Peyer's patch (tissue), 4 donors: ENCODE measurements around the gene ZFR2. TPM values are rescaled to one million over a fixed set of nuclear protein-coding genes. Genes with fewer than 3 reads are reported as not detected.

ENCODE experiments used
- DNase-seq, 3 donors: peaks; one replicate each; pipeline ENCODE4 v3.0.0-alpha.2; 2017 to 2019
- H3K27ac ChIP-seq, 4 donors: fragments of 200-600 bp; sonication (generic); one replicate each; pipeline ENCODE4 v1.5.1; 2016 to 2019
- H3K27me3 ChIP-seq, 2 donors: fragments of 200-600 bp; sonication (generic); one replicate each; pipeline ENCODE4 v1.5.1; 2019
- H3K36me3 ChIP-seq, 3 donors: fragments of 200-600 bp; sonication (generic); one replicate each; pipeline ENCODE4 v1.5.1; 2016 to 2019
- H3K4me1 ChIP-seq, 4 donors: fragments of 200-600 bp; sonication (generic); one replicate each; pipeline ENCODE4 v1.5.1; 2016 to 2019
- H3K4me3 ChIP-seq, 4 donors: fragments of 200-600 bp; sonication (generic); 1 replicate in 3 of 4; 2 replicates in 1 of 4; pipeline ENCODE4 v1.5.1; 2016 to 2019; ENCODE audit warnings: mild to moderate bottlenecking in 1 of 4
- H3K9me3 ChIP-seq, 4 donors: fragments of 200-600 bp; sonication (generic); one replicate each; pipeline ENCODE4 v1.5.1; 2016 to 2019; ENCODE audit warnings: mild to moderate bottlenecking in 1 of 4
- CTCF ChIP-seq, 6 experiments: fragments of 450-650 bp in 4 of 6; fragments of 200-600 bp in 2 of 6; sonication (generic) in 1 of 6; IDR thresholded peaks; one replicate each; pipeline ENCODE4 v1.5.1; 2017 to 2019; ENCODE audit warnings: antibody characterized with exemption in 6 of 6, mild to moderate bottlenecking in 3 of 6, moderate library complexity in 1 of 6
- POLR2A ChIP-seq, 2 donors: fragments of 450-650 bp; IDR thresholded peaks; one replicate each; pipeline ENCODE4 v1.5.1; 2017; ENCODE audit warnings: antibody characterized with exemption in 2 of 2, mild to moderate bottlenecking in 2 of 2, moderate library complexity in 2 of 2
- total RNA-seq, 4 donors: library from RNA; depleted of rRNA; stranded (reverse); fragments of >200 nt; gene quantifications; one replicate each; pipeline ENCODE4 v1.1.0, GENCODE V29; 2016

Gene ZFR2
- total RNA-seq, 4 donors from 2014 or later: not detected

- DNase-seq: no peak
- no peaks in the 10 kb centered on the region for H3K27me3 ChIP-seq
- TF ChIP-seq POLR2A (IDR thresholded peaks at IDR 0.05): no peak
- no peak for TF ChIP-seq CTCF (IDR thresholded peaks at IDR 0.05)
- peaks cover 0 to 23% (median 10%) of the 10 kb centered on the region in 4 donors for H3K9me3 ChIP-seq
- H3K27ac ChIP-seq: no peak overlapping the region
- peaks cover 0 to 12% (median 4%) of the 10 kb centered on the region in 4 donors for H3K4me1 ChIP-seq
- H3K4me3 ChIP-seq: peak overlapping the region; percentile 26 to 60 (median 54)
- H3K36me3 ChIP-seq: no peaks in the 10 kb centered on the region
These were observed 84.0 kb downstream of the ZFR2 start for GRCh38 chr19:3784607-3785450.

- peaks cover 0 to 12% (median 4%) of the 10 kb centered on the region in 4 donors for H3K4me1 ChIP-seq
- no peak for DNase-seq
- H3K9me3 ChIP-seq: peaks cover 0 to 23% (median 10%) of the 10 kb centered on the region in 4 donors
- H3K36me3 ChIP-seq: no peaks in the 10 kb centered on the region
- H3K27ac ChIP-seq: no peak overlapping the region
- no peaks in the 10 kb centered on the region for H3K27me3 ChIP-seq
- no peak overlapping the region for H3K4me3 ChIP-seq
- TF ChIP-seq POLR2A (IDR thresholded peaks at IDR 0.05) (no peak), CTCF (IDR thresholded peaks at IDR 0.05) (peak in 2 of 6 experiments; percentile 26 to 31)
These were observed 84.9 kb downstream of the ZFR2 start for GRCh38 chr19:3783660-3784584.

- Histone ChIP-seq H3K9me3 (peaks cover 0 to 23% (median 10%) of the 10 kb centered on the region in 4 donors), H3K36me3 (no peaks in the 10 kb centered on the region), H3K27me3 (no peaks in the 10 kb centered on the region), H3K4me1 (peaks cover 0 to 12% (median 4%) of the 10 kb centered on the region in 4 donors), H3K27ac (no peak overlapping the region), H3K4me3 (no peak overlapping the region)
- TF ChIP-seq POLR2A (IDR thresholded peaks at IDR 0.05): no peak
- TF ChIP-seq CTCF (IDR thresholded peaks at IDR 0.05): no peak
- DNase-seq: no peak
These were observed 85.9 kb downstream of the ZFR2 start for GRCh38 chr19:3782903-3783302.

- Histone ChIP-seq H3K36me3 (no peaks in the 10 kb centered on the region), H3K9me3 (peaks cover 0 to 23% (median 10%) of the 10 kb centered on the region in 4 donors), H3K27ac (no peak overlapping the region), H3K27me3 (no peaks in the 10 kb centered on the region), H3K4me3 (no peak overlapping the region), H3K4me1 (peaks cover 0 to 12% (median 4%) of the 10 kb centered on the region in 4 donors)
- DNase-seq: no peak
- TF ChIP-seq CTCF (IDR thresholded peaks at IDR 0.05) (no peak), POLR2A (IDR thresholded peaks at IDR 0.05) (no peak)
These were observed 86.5 kb downstream of the ZFR2 start for GRCh38 chr19:3782330-3782729.

- H3K4me1 ChIP-seq: peaks cover 0 to 12% (median 4%) of the 10 kb centered on the region in 4 donors
These were observed 87.2 kb downstream of the ZFR2 start for GRCh38 chr19:3781603-3782002.

More at GRCh38 chr19:3781603-3782002, 87.2 kb downstream of the ZFR2 start:
- Histone ChIP-seq H3K4me3 (no peak overlapping the region), H3K27ac (no peak overlapping the region), H3K27me3 (no peaks in the 10 kb centered on the region), H3K9me3 (peaks cover 0 to 23% (median 10%) of the 10 kb centered on the region in 4 donors), H3K36me3 (no peaks in the 10 kb centered on the region)
- TF ChIP-seq POLR2A (IDR thresholded peaks at IDR 0.05): no peak
- TF ChIP-seq CTCF (IDR thresholded peaks at IDR 0.05): no peak
- DNase-seq: no peak
